ENCODE results near the gene RAP1GDS1.
A peak's percentile ranks its signal among the peaks of the same experiment; 100 is the strongest.

DNA sequence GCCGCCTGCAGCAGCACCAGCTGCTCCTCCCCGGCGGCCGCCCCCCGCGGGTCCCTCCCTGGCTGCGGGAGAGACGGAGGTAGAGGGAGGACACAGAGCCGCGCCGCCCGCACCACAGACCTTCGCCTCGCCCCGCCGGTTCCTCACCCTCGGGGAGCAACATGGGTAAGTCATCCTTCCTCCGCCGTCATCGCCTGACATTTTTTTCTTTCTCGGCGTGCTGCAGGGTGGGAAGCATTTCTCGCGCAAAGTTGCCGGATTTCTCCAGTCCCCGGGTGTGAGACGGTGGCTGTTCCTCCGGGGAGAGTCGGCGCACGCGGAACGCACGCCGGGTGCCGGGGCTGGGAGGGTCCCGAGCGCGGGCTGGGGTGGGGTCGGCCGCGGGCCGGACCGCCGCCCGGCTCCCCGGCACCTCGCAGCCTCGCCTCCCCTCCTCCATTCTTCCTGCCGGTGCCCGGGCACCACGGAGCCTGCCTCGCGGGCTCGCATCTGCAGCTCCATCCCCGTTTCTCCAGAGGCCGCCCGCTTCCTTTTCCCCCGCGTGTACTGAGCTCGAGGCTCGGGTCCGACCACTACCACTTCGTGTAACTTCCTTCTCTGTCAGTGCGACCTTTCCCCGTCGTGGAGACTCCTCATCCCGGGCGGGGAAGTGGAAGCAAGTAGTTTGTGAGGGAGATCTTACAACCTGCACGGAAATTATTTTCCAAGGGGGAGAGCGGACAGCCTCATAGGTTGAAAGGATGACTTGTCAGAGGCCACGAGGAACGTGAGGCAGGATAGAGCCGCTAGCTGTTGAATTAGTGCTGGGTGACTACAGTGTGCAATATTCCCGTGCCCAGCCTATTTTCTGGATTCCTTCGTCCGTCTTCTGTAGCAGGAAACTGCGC lies 464 bp downstream of the RAP1GDS1 start:
- TF ChIP-seq, protein P1, sequence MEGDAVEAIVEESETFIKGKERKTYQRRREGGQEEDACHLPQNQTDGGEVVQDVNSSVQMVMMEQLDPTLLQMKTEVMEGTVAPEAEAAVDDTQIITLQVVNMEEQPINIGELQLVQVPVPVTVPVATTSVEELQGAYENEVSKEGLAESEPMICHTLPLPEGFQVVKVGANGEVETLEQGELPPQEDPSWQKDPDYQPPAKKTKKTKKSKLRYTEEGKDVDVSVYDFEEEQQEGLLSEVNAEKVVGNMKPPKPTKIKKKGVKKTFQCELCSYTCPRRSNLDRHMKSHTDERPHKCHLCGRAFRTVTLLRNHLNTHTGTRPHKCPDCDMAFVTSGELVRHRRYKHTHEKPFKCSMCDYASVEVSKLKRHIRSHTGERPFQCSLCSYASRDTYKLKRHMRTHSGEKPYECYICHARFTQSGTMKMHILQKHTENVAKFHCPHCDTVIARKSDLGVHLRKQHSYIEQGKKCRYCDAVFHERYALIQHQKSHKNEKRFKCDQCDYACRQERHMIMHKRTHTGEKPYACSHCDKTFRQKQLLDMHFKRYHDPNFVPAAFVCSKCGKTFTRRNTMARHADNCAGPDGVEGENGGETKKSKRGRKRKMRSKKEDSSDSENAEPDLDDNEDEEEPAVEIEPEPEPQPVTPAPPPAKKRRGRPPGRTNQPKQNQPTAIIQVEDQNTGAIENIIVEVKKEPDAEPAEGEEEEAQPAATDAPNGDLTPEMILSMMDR (conservative IDR thresholded peaks at IDR 0.05; ENCODE audit: low read depth, low read length) = no peak
- TF ChIP-seq CEBPB (IDR thresholded peaks at IDR 0.05; ENCODE audit: low read depth, low read length) = no peak
- TF ChIP-seq POLR2A (IDR thresholded peaks at IDR 0.05; ENCODE audit: low read depth, low read length) = no peak
- TF ChIP-seq, protein P2, sequence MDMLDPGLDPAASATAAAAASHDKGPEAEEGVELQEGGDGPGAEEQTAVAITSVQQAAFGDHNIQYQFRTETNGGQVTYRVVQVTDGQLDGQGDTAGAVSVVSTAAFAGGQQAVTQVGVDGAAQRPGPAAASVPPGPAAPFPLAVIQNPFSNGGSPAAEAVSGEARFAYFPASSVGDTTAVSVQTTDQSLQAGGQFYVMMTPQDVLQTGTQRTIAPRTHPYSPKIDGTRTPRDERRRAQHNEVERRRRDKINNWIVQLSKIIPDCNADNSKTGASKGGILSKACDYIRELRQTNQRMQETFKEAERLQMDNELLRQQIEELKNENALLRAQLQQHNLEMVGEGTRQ (IDR thresholded peaks at IDR 0.05; ENCODE audit: low read depth, low read length) = no peak
- peak; percentile 89 for TF ChIP-seq MXI1 (IDR thresholded peaks at IDR 0.05; ENCODE audit: borderline replicate concordance, low read depth, low read length)
- TF ChIP-seq MAFK (IDR thresholded peaks at IDR 0.05; ENCODE audit: low read depth, low read length) = no peak
- no peak for TF ChIP-seq SMC3 (IDR thresholded peaks at IDR 0.05; ENCODE audit: low read depth, low read length)
- TF ChIP-seq RCOR1 (IDR thresholded peaks at IDR 0.05; ENCODE audit: insufficient replicate concordance, low read length) = no peak
- no peak for TF ChIP-seq RAD21 (IDR thresholded peaks at IDR 0.05; ENCODE audit: low read length)
- TF ChIP-seq FOS (IDR thresholded peaks at IDR 0.05; ENCODE audit: low read depth, low read length) = no peak

All from IMR-90 (cell line).